ENCODE results near the gene CLIC3.

DNA sequence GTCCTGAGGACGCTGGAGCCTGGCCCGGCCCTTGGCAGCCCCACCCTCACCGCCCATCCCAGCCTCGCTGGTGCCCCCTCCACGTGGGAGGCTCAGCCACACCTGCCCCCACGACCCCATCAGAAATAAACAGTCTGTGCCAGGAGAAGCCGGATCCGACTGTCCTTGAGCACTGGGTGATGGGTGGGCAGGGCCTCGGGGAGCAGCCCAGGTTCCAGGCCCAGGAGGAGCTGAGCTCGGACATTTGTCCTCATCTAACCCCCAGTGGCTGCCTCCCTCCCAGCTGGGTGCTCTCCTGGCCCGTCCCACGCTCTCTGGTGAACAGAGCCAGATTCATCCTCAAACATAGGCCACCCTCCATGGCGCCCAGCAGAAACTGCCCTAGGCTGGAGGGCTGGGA, 23.6 kb downstream of the CLIC3 start:
- TF ChIP-seq, protein P1, sequence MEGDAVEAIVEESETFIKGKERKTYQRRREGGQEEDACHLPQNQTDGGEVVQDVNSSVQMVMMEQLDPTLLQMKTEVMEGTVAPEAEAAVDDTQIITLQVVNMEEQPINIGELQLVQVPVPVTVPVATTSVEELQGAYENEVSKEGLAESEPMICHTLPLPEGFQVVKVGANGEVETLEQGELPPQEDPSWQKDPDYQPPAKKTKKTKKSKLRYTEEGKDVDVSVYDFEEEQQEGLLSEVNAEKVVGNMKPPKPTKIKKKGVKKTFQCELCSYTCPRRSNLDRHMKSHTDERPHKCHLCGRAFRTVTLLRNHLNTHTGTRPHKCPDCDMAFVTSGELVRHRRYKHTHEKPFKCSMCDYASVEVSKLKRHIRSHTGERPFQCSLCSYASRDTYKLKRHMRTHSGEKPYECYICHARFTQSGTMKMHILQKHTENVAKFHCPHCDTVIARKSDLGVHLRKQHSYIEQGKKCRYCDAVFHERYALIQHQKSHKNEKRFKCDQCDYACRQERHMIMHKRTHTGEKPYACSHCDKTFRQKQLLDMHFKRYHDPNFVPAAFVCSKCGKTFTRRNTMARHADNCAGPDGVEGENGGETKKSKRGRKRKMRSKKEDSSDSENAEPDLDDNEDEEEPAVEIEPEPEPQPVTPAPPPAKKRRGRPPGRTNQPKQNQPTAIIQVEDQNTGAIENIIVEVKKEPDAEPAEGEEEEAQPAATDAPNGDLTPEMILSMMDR (IDR thresholded peaks at IDR 0.05): no peak
- TF ChIP-seq EZH2 (IDR thresholded peaks at IDR 0.05; ENCODE audit: borderline replicate concordance, insufficient read depth, low read depth, low read length, poor library complexity, severe bottlenecking): no peak

Measured in B cell (primary cell).